GM21367 (cell line): Measurements from ENCODE around the gene OBSL1.

Experiments
- ATAC-seq: cut with Tn5 transposase; IDR thresholded peaks from one replicate; pipeline ENCODE4 v1.9.1; 2021; ENCODE audit not compliant: unreplicated experiment

The OBSL1 gene

GRCh38 chr2:219536967-219537366, 34.4 kb downstream of the OBSL1 start:
- ATAC-seq = no peak

GRCh38 chr2:219536425-219536824, 34.9 kb downstream of the OBSL1 start:
- ATAC-seq = no peak

- no peak for ATAC-seq
These were observed 37.2 kb downstream of the OBSL1 start for GRCh38 chr2:219533930-219534661.

GRCh38 chr2:219532378-219532649, 39.0 kb downstream of the OBSL1 start:
- ATAC-seq = no peak

- no peak for ATAC-seq
These were observed 39.5 kb downstream of the OBSL1 start for GRCh38 chr2:219531639-219532377.

- peak; percentile 84 for ATAC-seq
These were observed 41.0 kb downstream of the OBSL1 start for GRCh38 chr2:219530048-219530963.

GRCh38 chr2:219527472-219527871, 43.9 kb downstream of the OBSL1 start:
- ATAC-seq = no peak

- ATAC-seq = no peak
These were observed 44.3 kb downstream of the OBSL1 start for GRCh38 chr2:219527076-219527394.

GRCh38 chr2:219526320-219527075, 44.8 kb downstream of the OBSL1 start:
- no peak for ATAC-seq

GRCh38 chr2:219525533-219526232, 45.7 kb downstream of the OBSL1 start:
- ATAC-seq = no peak

GRCh38 chr2:219524817-219525216, 46.5 kb downstream of the OBSL1 start:
- no peak for ATAC-seq

- no peak for ATAC-seq
These were observed 48.2 kb downstream of the OBSL1 start for GRCh38 chr2:219523031-219523671.

GRCh38 chr2:219522111-219523030, 49.0 kb downstream of the OBSL1 start:
- no peak for ATAC-seq

- ATAC-seq = no peak
These were observed 50.1 kb downstream of the OBSL1 start for GRCh38 chr2:219521066-219521880.

GRCh38 chr2:219520079-219520478, 51.3 kb downstream of the OBSL1 start:
- ATAC-seq = no peak

GRCh38 chr2:219519526-219519916, 51.8 kb downstream of the OBSL1 start:
- no peak for ATAC-seq

GRCh38 chr2:219517954-219518778, 53.2 kb downstream of the OBSL1 start:
- no peak for ATAC-seq
